Glomerular visceral epithelial cell (primary cell): ENCODE measurements around the gene PTPRN.

Experiments used
- DNase-seq: peaks from one replicate; pipeline ENCODE4 v3.0.0-alpha.2; 2016; ENCODE audit errors: extremely low spot score

PTPRN gene

DNA sequence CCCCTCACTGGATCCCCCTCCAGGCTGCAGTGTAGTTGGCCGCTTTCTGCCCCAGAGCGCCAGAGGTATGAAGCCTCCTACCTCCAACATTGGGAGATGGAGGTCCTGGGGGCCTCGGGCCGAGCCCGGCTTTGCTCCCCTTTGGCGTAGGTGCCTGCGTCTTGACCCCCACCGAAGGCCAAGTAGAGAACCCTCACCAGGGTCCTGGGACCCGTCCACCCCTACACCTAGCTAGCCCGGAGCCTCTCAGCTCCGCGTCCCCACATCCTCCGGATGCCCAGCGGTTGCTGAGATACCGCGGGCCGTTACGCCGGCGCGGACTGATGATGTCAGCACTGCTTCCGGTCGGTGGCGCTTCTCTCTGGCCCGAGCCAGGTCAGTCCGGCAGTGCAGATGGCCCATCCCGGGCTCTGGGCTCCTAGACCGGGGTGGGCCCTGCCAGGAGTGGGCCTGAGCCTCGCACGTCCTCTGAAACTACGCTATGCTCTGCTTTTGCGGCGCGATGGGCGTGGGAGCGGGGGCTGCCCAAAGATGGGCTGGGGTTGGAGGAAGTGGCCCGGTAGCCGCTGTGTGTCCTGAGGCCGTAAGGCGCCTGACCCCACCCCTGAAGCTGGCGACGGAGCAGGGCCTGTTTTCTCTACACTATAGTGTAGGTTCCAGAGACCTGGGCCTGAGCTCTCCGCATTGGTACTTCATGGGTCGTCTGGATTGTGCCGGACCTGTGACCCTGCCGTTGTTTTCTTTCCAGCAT is 63.9 kb downstream of the PTPRN start, which contains the start of the genes GLB1L and STK16:
Gene GLB1L (minus strand): TSS at position 297 of the 751 bp plus-strand sequence. CDS start 1,871 bp downstream, outside the sequence.
Gene STK16 (plus strand): TSS at position 332 of the 751 bp plus-strand sequence. CDS start 521 bp downstream, outside the sequence.
- DNase-seq, result peak; percentile 94

DNA sequence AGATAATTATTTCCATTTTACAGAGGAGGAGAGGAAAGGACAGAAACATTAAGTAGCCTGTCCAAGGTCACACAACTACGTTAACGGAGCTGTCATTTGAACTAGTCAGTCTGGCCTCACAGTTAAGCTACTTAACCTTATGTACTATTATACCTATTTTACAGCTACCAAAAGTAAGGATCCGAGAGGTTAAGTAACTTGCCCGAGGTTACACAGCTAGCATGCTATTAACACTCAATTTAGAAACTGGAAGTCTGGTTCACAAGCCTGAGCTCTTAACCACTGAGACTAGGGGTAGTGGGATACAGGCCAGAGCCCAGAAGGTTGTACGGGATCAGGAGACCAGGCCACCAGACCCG is 64.4 kb downstream of the PTPRN start:
- no peak for DNase-seq

- DNase-seq, result no peak
Measured at GRCh38 chr2:219243291-219243761, 65.9 kb downstream of the PTPRN start.
